GM23338 (cell line): Measurements from ENCODE around the gene TUBB. TPM values are rescaled to one million over a fixed set of nuclear protein-coding genes. Genes with fewer than 3 reads are reported as not detected.

Source experiments
- ATAC-seq: fragments of 200-7000 bp; cut with Tn5 transposase; 3 replicates; pipeline ENCODE4 v1.9.1; 2020
- DNase-seq: peaks from one replicate; pipeline ENCODE4 v3.0.0-alpha.2; 2015; ENCODE audit warnings: low spot score
- H2AFZ ChIP-seq: fragments of 200-600 bp; sonication (generic); 2 replicates; pipeline ENCODE4 v1.8.0; 2016; ENCODE audit warnings: antibody characterized with exemption, mild to moderate bottlenecking, moderate library complexity
- H3F3A ChIP-seq: fragments of 200-600 bp; sonication (generic); replicated peaks from 2 replicates; pipeline ENCODE4 v1.8.0; 2017; ENCODE audit warnings: antibody characterized with exemption, mixed run types, low read depth
- H3K27ac ChIP-seq: fragments of 200-600 bp; sonication (generic); 2 replicates; pipeline ENCODE4 v1.6.1; 2016; ENCODE audit warnings: low read depth
- H3K27me3 ChIP-seq: fragments of 200-600 bp; sonication (generic); 2 replicates; pipeline ENCODE4 v1.8.0; 2016; ENCODE audit warnings: mild to moderate bottlenecking, mixed run types, moderate library complexity; ENCODE audit not compliant: insufficient read depth
- H3K36me3 ChIP-seq: fragments of 200-600 bp; sonication (generic); 2 replicates; pipeline ENCODE4 v1.8.0; 2016; ENCODE audit warnings: mild to moderate bottlenecking; ENCODE audit not compliant: insufficient read depth
- H3K4me1 ChIP-seq: fragments of 200-600 bp; sonication (generic); 2 replicates; pipeline ENCODE4 v1.8.0; 2016; ENCODE audit warnings: mild to moderate bottlenecking, moderate library complexity; ENCODE audit not compliant: insufficient read depth
- H3K4me2 ChIP-seq: fragments of 200-600 bp; sonication (generic); 2 replicates; pipeline ENCODE4 v1.7.1; 2017; ENCODE audit warnings: mixed run types
- H3K4me3 ChIP-seq: fragments of 200-600 bp; sonication (generic); 2 replicates; pipeline ENCODE4 v1.6.1; 2016; ENCODE audit warnings: mixed run types
- H3K79me2 ChIP-seq: fragments of 200-600 bp; sonication (generic); replicated peaks from 2 replicates; pipeline ENCODE4 v1.8.0; 2017; ENCODE audit warnings: mild to moderate bottlenecking; ENCODE audit not compliant: insufficient read depth
- H3K9me2 ChIP-seq: fragments of 200-600 bp; sonication (generic); 2 replicates; pipeline ENCODE4 v1.8.0; 2017; ENCODE audit not compliant: insufficient read depth
- H4K20me1 ChIP-seq: fragments of 200-600 bp; sonication (generic); replicated peaks from 2 replicates; pipeline ENCODE4 v1.8.0; 2017; ENCODE audit warnings: mild to moderate bottlenecking; ENCODE audit not compliant: insufficient read depth
- H3K27ac Mint-ChIP-seq: 2 replicates; pipeline ENCODE4 v1.8.0; 2020; ENCODE audit warnings: inconsistent platforms, mild to moderate bottlenecking, moderate library complexity, mixed read lengths
- H3K27me3 Mint-ChIP-seq: 3 replicates; pipeline ENCODE4 v1.8.0; 2022; ENCODE audit warnings: low read depth, mild to moderate bottlenecking, moderate library complexity, mixed read lengths, inconsistent platforms; ENCODE audit not compliant: insufficient read depth, poor library complexity
- H3K36me3 Mint-ChIP-seq: 3 replicates; pipeline ENCODE4 v1.8.0; 2021; ENCODE audit warnings: low read depth, mild to moderate bottlenecking, inconsistent platforms, moderate library complexity, mixed read lengths
- H3K4me1 Mint-ChIP-seq: 3 replicates; pipeline ENCODE4 v1.8.0; 2020; ENCODE audit warnings: mild to moderate bottlenecking, inconsistent platforms, mixed read lengths
- H3K4me3 Mint-ChIP-seq: 3 replicates; pipeline ENCODE4 v1.8.0; 2021; ENCODE audit warnings: moderate library complexity, mild to moderate bottlenecking, inconsistent platforms, mixed read lengths
- H3K9me3 Mint-ChIP-seq: 3 replicates; pipeline ENCODE4 v1.8.0; 2020; ENCODE audit warnings: moderate library complexity, mild to moderate bottlenecking, inconsistent platforms, mixed read lengths
- CREB1 ChIP-seq: fragments of 250-450 bp; sonication (Bioruptor Pico); IDR thresholded peaks from 2 replicates; pipeline ENCODE4 v1.5.0; 2020; ENCODE audit warnings: low read depth, mild to moderate bottlenecking, moderate library complexity
- ETS1 ChIP-seq: IDR thresholded peaks from 2 replicates; pipeline ENCODE4 v1.6.1; 2016; ENCODE audit warnings: antibody characterized with exemption
- EZH2 ChIP-seq: fragments of 200-600 bp; sonication (generic); IDR thresholded peaks from one replicate; pipeline ENCODE4 v1.8.0; 2017; ENCODE audit warnings: antibody characterized with exemption, mild to moderate bottlenecking, low read depth; ENCODE audit not compliant: unreplicated experiment
- JUNB ChIP-seq: IDR thresholded peaks from one replicate; pipeline ENCODE4 v1.6.1; 2016; ENCODE audit warnings: antibody characterized with exemption; ENCODE audit not compliant: unreplicated experiment
- NANOG ChIP-seq: IDR thresholded peaks from 2 replicates; pipeline ENCODE4 v1.6.1; 2016; ENCODE audit warnings: antibody characterized with exemption, borderline replicate concordance
- POLR2AphosphoS5 ChIP-seq: IDR thresholded peaks from 2 replicates; pipeline ENCODE4 v1.6.1; 2016; ENCODE audit warnings: antibody characterized with exemption, low read depth
- REST ChIP-seq: IDR thresholded peaks from one replicate; pipeline ENCODE4 v1.6.1; 2018; ENCODE audit warnings: antibody characterized with exemption; ENCODE audit not compliant: unreplicated experiment
- STAT1 ChIP-seq: IDR thresholded peaks from one replicate; pipeline ENCODE4 v1.6.1; 2016; ENCODE audit warnings: antibody characterized with exemption; ENCODE audit not compliant: unreplicated experiment
- ZNF114 ChIP-seq: fragments of 250-450 bp; sonication (Bioruptor Pico); IDR thresholded peaks from 2 replicates; pipeline ENCODE4 v1.5.0; 2020; ENCODE audit warnings: mild to moderate bottlenecking, moderate library complexity
- ZNF331 ChIP-seq: fragments of 250-450 bp; sonication (Bioruptor Pico); IDR thresholded peaks from 2 replicates; pipeline ENCODE4 v1.5.0; 2020; ENCODE audit warnings: low read depth, mild to moderate bottlenecking, moderate library complexity
- ZNF462 ChIP-seq: fragments of 250-450 bp; sonication (Bioruptor Pico); IDR thresholded peaks from 2 replicates; pipeline ENCODE4 v1.5.0; 2020; ENCODE audit warnings: mild to moderate bottlenecking, moderate library complexity
- polyA plus RNA-seq: library from polyadenylated mRNA; unstranded; fragments of >200 nt; fragmentation: Nextera tagmentation; extraction: Ambion mirVana; gene quantifications from 2 replicates; pipeline ENCODE4 v1.2.1, GENCODE V29; 2016
- total RNA-seq: library from RNA; depleted of rRNA; stranded (reverse); fragments of >200 nt; shearing (Covaris generic); gene quantifications from 2 replicates; pipeline ENCODE4 v1.2.3, GENCODE V29; 2014

The TUBB gene
- total and polyA plus RNA-seq, 2 experiments from 2014 or later, result 1,041 to 1,704 TPM

GRCh38 chr6:30749554-30750378, 29.6 kb downstream of the TUBB start:
- TF ChIP-seq JUNB (no peak), NANOG (no peak), ZNF331 (CRISPR knock-in tag) (no peak), CREB1 (CRISPR knock-in tag) (no peak), ETS1 (no peak), REST (no peak)
- H3K27ac Mint-ChIP-seq, result no peak overlapping the region
- Histone ChIP-seq H3K27me3 (no peaks in the 10 kb centered on the region), H2AFZ (0 out of 2 replicates have a peak overlapping the region, but pooled peaks have one; percentile 43), H4K20me1 (no peaks in the 10 kb centered on the region), H3K4me1 (peaks cover 9% of the 10 kb centered on the region; the same call in 1 of the 2 replicates), H3K9me2 (no peaks in the 10 kb centered on the region), H3K36me3 (no peaks in the 10 kb centered on the region), H3K27ac (no peak overlapping the region), H3K79me2 (no peaks in the 10 kb centered on the region), H3F3A (0 out of 2 replicates have a peak, but pooled peaks cover 3% of the 10 kb centered on the region), H3K4me2 (no peak overlapping the region), H3K4me3 (no peak overlapping the region)
- peaks cover 13% of the 10 kb centered on the region for H3K27me3 Mint-ChIP-seq
- peaks cover 18% of the 10 kb centered on the region for H3K4me1 Mint-ChIP-seq
- H3K36me3 Mint-ChIP-seq, result no peaks in the 10 kb centered on the region
- no peak overlapping the region for H3K4me3 Mint-ChIP-seq
- DNase-seq (no peak), ATAC-seq (no peak)
- no peaks in the 10 kb centered on the region; the same call in 2 of the 3 replicates for H3K9me3 Mint-ChIP-seq

GRCh38 chr6:30750379-30750668, 30.2 kb downstream of the TUBB start:
- Histone ChIP-seq H3K79me2 (no peaks in the 10 kb centered on the region), H3K4me1 (peaks cover 4% of the 10 kb centered on the region; the same call in 1 of the 2 replicates), H3K4me2 (no peak overlapping the region), H3K27ac (no peak overlapping the region), H3K27me3 (no peaks in the 10 kb centered on the region), H3K36me3 (no peaks in the 10 kb centered on the region), H2AFZ (no peak overlapping the region), H3K4me3 (no peak overlapping the region), H3K9me2 (no peaks in the 10 kb centered on the region), H3F3A (no peaks in the 10 kb centered on the region), H4K20me1 (no peaks in the 10 kb centered on the region)
- Mint-ChIP-seq H3K4me1 (peaks cover 13% of the 10 kb centered on the region), H3K27me3 (peaks cover 8% of the 10 kb centered on the region), H3K9me3 (no peaks in the 10 kb centered on the region), H3K36me3 (no peaks in the 10 kb centered on the region), H3K27ac (no peak overlapping the region), H3K4me3 (no peak overlapping the region)
- DNase-seq (no peak), ATAC-seq (no peak)
- TF ChIP-seq EZH2 (no peak), STAT1 (no peak), POLR2AphosphoS5 (no peak), ZNF462 (CRISPR knock-in tag) (no peak), CREB1 (CRISPR knock-in tag) (no peak), NANOG (no peak), ZNF114 (CRISPR knock-in tag) (no peak)
